8988T (cell line): ENCODE data around the gene DEAF1.

Source experiments
- DNase-seq: peaks from one replicate; pipeline ENCODE4 v3.0.0; 2011

The DEAF1 gene

DNA sequence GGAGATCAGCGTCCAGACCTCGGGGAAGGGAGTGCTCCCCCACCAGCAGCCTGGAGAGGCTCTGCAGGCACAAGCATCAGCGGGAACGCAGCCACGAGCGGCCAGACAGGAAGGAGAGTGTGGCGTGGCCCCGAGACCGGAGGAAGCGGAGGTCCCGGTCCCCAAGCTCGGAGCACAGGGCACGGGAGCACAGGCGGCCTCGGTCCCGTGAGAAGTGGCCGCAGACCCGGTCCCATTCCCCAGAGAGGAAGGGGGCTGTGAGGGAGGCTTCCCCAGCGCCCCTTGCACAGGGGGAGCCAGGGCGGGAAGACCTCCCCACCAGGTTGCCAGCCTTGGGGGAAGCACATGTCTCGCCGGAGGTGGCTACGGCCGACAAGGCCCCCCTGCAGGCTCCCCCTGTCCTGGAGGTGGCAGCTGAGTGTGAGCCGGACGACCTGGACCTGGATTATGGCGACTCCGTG is 86.2 kb downstream of the DEAF1 start:
- no peak for DNase-seq

DNA sequence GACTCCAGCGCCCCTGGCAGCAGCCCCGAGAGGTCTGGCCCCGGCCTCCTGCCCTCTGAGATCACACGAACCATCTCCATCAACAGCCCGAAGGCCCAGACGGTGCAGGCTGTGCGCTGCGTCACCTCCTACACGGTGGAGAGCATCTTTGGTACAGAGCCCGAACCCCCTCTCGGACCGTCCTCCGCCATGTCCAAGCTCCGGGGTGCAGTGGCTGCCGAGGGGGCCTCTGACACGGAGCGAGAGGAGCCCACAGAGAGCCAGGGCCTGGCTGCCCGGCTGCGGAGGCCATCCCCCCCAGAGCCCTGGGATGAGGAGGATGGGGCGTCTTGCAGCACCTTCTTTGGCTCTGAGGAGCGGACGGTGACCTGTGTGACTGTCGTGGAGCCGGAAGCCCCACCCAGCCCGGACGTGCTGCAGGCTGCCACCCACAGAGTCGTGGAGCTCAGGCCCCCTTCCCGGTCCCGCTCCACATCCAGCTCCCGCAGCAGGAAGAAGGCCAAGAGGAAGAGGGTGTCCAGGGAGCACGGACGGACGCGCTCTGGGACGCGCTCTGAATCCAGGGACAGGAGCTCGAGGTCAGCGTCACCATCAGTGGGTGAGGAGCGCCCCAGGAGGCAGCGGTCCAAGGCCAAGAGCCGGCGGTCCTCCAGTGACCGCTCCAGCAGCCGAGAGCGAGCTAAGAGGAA is 86.9 kb downstream of the DEAF1 start:
- DNase-seq, result no peak

DNA sequence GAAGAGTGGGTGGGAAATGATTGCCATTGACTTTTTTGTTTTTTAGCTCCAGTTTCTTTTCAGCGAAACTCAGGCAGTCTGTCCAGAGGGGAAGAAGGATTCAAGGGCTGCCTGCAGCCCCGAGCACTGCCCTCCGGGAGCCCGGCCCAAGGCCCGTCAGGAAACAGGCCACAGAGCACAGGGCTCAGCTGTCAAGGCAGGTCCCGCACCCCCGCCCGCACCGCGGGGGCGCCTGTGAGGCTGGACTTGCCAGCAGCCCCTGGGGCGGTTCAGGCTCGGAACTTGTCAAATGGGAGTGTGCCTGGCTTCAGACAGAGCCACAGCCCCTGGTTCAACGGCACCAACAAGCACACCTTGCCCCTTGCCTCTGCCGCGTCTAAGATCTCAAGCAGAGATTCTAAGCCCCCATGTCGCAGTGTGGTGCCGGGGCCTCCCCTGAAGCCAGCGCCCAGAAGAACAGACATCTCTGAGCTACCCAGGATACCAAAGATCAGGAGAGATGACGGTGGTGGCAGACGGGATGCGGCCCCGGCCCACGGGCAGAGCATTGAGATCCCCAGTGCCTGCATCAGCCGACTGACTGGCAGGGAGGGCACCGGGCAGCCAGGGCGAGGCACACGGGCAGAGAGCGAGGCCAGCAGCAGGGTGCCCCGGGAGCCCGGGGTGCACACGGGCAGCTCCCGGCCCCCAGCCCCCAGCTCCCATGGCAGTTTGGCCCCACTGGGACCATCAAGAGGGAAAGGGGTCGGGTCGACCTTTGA is 87.8 kb downstream of the DEAF1 start:
- DNase-seq, result no peak

DNA sequence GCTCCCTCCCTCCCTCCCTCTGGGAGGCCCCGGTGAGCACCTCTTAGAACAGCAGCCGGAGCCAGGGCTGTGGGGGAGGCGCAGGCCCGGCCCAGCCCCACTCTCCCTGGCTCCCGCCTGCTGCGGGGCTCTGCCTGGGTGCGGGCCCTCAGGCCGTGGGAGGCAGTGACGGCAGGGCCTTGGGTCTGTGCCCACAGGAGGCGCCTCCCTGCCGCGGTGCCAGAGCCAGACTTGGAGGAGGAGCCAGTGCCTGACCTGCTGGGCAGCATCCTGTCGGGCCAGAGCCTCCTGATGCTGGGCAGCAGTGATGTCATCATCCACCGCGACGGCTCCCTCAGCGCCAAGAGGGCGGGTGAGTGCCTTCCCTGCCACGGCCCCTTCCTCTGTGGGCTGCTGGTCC is 88.8 kb downstream of the DEAF1 start:
- DNase-seq, result no peak

DNA sequence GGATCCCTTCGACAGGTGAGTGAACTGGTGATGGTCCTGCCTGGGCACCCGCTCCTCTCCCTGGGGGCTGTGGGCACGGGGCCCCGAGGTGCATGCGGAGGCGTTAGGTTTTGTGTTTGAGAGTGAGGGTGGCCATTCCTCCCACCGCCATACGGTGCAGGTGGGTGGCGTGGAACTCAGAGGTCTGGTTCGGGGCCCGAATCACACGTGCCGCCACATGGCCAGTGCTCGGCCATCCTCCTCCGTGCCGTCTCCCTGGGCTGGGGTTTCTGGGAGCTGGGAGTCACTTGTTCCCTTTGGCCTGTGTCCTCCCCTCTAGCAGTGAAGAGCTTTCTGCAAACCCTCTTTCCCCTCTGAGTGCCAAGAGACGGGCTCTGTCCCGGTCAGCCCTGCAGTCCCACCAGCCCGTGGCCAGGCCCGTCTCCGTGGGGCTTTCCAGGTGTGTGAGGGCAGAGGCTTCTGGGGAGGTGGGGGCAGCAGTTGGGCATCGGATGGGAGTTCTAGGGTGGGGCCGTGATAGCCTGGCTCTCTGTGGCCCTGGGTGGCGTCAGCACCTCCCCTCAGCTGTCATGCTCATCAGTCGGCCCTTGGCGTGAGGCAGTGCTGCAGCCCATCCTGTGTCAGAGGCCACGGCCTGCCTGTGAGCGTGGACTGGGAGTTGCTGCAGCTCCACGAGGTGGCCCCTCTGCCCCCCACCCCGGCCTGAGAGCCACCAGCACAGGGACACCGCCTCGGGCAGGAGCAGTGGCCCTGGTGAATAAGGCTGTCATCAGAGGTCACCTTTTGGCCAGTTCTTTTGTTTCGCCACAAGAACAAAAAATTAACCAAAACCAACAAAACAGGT is 89.5 kb downstream of the DEAF1 start:
- no peak for DNase-seq

DNA sequence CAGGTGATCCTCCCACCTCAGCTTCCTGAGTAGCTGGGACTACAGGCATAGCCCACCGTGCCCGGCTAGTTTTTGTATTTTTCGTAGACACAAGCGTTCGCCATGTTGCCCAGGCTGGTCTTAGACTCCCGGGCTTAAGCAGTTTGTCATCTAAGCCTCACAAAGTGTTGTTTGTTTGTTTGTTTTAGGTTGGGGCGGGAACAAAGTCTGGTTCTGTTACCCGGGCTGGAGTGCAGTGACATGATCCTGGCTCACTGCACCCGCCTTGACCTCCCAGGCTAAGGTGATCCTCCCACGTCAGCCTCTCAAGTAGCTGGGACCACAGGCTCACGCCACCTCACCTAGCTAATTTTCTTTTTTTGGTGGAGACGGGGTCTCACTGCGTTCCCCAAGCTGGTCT is 91.9 kb downstream of the DEAF1 start:
- DNase-seq, result no peak

DNA sequence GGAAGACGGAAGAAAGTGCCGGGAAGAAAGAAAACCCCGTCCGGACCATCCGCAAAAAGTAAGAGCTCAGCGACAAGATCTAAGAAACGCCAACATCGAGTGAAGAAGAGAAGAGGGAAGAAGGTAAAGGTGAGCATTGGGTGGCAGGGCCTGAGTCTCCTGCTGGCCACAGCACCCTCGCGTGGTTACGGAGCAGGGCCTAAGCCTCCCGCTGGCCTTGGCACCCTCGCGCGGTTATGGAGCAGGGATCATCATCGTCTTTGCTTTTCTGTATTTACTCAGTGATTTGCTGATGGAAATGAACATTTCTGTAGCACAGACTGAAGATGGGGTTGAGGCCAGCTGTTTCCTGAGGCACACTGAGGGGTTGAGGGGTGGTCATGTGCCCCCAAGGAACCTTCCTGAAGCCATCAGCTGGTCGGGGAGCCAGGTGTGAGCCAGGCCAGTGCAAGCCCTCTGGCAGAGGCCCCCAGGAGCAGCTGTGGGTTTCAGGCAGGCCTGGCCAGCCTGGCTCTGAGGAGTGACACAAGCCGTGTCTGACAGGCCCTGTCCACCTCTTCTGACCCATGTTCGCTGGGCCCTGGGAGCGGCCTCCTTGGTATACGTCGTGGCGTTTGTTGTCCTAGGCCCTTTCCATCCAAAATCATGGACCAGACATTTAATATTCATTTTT is 93.3 kb downstream of the DEAF1 start:
- no peak for DNase-seq

DNA sequence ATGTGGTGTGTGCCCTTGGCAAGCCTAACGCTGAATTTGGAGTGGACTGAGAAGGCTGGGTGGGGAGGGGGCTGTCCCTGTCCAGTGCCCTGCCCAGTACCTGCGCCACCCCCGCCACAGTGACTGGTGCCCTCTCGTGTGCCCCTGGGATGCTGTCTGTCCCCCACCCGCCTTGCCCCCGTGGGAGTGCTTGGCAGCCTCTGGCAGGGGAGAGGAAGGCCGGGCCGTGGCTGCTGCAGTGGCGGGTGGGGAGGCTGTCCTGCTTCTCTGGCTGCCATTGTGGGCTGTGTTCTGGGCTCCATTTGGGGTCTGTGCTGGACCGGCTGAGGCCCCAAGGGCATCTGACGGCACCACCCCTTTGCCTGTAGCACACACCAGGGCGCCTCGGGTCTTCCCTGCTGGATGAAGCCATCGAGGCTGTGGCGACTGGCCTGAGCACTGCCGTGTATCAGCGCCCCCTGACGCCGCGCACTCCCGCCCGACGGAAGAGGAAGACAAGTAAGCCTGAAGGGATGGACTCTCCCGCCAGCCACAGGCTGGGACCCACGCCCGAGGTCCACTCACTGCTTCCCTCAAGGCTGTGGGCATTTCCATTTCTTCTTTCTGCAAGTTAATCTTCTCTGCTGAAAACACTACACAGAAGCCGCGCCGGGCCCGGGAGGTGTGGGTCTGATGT is 96.9 kb downstream of the DEAF1 start:
- DNase-seq, result no peak

DNA sequence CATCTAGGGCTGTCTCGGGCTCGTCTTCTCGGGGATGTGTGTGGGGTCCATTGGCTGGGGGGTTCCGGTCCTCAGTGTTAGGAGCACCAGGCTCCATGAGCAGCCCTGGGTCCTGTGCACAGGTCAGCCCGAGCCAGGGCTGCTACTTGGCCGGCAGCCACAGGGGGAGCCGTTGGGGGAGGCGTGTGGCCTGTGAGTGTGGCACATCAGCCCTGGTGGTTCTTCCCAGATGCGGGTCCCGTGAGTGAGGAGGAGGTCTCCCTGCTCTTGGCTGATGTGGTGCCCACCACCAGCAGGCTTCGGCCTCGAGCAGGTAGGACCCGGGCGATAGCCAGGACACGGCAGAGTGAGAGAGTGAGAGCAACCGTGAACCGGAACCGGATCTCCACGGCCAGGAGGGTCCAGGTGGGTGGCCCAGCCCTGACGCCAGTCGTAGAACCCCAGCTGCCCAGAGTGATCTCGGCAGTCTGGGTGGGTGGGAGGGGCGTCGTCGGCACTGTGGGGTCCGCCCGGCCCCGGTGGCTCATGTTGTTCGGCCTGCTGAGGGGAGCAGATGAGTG is 97.8 kb downstream of the DEAF1 start:
- peak; percentile 82 for DNase-seq

DNA sequence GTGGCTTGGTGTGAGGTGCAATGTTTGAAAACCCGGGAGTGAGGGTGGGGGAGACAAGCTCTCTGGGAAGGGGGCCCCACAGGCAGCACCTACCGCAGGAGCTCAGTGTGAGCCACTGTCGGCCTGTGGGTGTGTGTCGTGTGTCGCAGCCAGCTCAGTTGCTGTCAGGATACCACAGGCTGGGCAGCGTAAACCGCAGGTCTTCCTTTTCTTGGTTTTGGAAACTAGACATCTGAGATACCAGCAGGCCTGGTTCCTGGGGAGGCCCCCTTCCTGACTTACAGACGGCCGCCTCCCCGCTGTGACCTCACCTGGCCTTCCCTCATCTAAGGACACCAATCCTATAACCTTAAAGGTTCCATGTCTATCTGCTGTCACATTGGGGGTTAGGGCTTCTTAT is 98.6 kb downstream of the DEAF1 start:
- no peak for DNase-seq

DNA sequence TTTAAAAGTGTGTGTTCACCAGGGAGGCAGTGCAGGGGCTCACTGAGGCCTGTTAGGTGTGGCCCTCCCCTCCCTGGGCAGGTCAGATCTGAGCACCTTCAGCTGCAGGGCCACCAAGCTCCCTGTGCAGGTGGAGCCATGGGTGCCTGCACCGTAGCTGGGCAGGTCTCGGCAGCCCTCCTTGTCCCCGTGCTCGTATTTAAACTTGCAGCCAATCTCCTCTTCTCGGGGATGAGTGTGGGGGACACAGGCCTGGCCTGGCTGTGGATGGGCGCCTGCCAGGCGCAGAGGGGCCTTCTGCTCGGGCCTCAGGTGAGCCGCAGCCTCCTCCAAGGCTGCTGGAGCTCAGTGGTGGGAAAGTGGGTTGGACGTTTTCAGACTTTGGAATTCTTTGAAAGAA is 99.6 kb downstream of the DEAF1 start:
- no peak for DNase-seq
